Caco-2 (cell line): ENCODE measurements around the gene ITPR3. TPM values are rescaled to one million over a fixed set of nuclear protein-coding genes. Genes with fewer than 3 reads are reported as not detected.

Experiments
- BruUV-seq: library from RNA; stranded (reverse); fragments of 400-500 nt; replicated peaks from 2 replicates; lab custom pipeline; 2021; lab: Mats Ljungman, UMichigan
- CTCF ChIA-PET: fragments of 300-600 bp; sonication (Branson Sonifier 250); formaldehyde crosslinking; loops from one replicate; lab custom pipeline; 2022; ENCODE audit warnings: antibody characterized with exemption; lab: Charles Lee
- POLR2A ChIA-PET: fragments of 300-600 bp; sonication (Branson Sonifier 250); formaldehyde crosslinking; loops from one replicate; lab custom pipeline; 2022; ENCODE audit warnings: antibody characterized with exemption; lab: Charles Lee
- DNase-seq, 2 experiments: peaks; one replicate each; pipeline versions ENCODE4 v3.0.0 to v3.0.0-alpha.2; 2020 to 2022
- H3K27me3 ChIP-seq: replicated peaks from 2 replicates; pipeline ENCODE4 v1.6.0; 2011; ENCODE audit warnings: low read length; ENCODE audit not compliant: control insufficient read depth, insufficient read depth
- H3K36me3 ChIP-seq: 2 replicates; pipeline ENCODE4 v1.5.1; 2011; ENCODE audit warnings: low read length; ENCODE audit not compliant: control insufficient read depth, insufficient read depth
- H3K4me1 ChIP-seq: fragments of 250-450 bp; sonication (Bioruptor Pico); 2 replicates; pipeline ENCODE4 v1.5.1; 2020; ENCODE audit warnings: mild to moderate bottlenecking
- H3K4me3 ChIP-seq: 2 replicates; pipeline ENCODE4 v1.5.1; 2011; ENCODE audit warnings: low read depth, mild to moderate bottlenecking, control low read depth, low read length
- H3K9me3 ChIP-seq: fragments of 250-450 bp; sonication (Bioruptor Pico); 2 replicates; pipeline ENCODE4 v1.5.1; 2020; ENCODE audit warnings: mild to moderate bottlenecking, moderate library complexity
- H3K27ac Mint-ChIP-seq: one replicate; pipeline ENCODE4 v1.8.0; 2022; ENCODE audit warnings: mixed read lengths; ENCODE audit not compliant: unreplicated experiment
- H3K27me3 Mint-ChIP-seq: one replicate; pipeline ENCODE4 v1.8.0; 2022; ENCODE audit warnings: mixed read lengths; ENCODE audit not compliant: insufficient read depth, unreplicated experiment
- H3K36me3 Mint-ChIP-seq: one replicate; pipeline ENCODE4 v1.8.0; 2022; ENCODE audit warnings: mild to moderate bottlenecking, mixed read lengths; ENCODE audit not compliant: insufficient read depth, unreplicated experiment
- H3K4me1 Mint-ChIP-seq: one replicate; pipeline ENCODE4 v1.8.0; 2022; ENCODE audit warnings: low read depth, mixed read lengths; ENCODE audit not compliant: unreplicated experiment
- H3K4me3 Mint-ChIP-seq: one replicate; pipeline ENCODE4 v1.8.0; 2022; ENCODE audit warnings: mild to moderate bottlenecking, moderate library complexity, mixed read lengths; ENCODE audit not compliant: unreplicated experiment
- H3K9me3 Mint-ChIP-seq: one replicate; pipeline ENCODE4 v1.8.0; 2022; ENCODE audit warnings: mixed read lengths; ENCODE audit not compliant: unreplicated experiment
- intact Hi-C: fragments of 100-400 bp; cut with micrococcal nuclease; formaldehyde crosslinking; loops from one replicate; pipeline ENCODE4 v1.10.0; 2022; ENCODE audit not compliant: unreplicated experiment
- total RNA-seq: library from RNA; stranded (reverse); gene quantifications from 2 replicates; pipeline ENCODE4 v1.2.3, GENCODE V29; 2022
- TF ChIP-seq, protein P1 (sequence below), 2 experiments: fragments of 200-600 bp in 1 of 2; IDR thresholded peaks; 1 replicate in 1 of 2; 2 replicates in 1 of 2; pipeline versions ENCODE4 v1.5.1 to v1.8.0; 2011 to 2022; ENCODE audit warnings: antibody characterized with exemption in 1 of 2, control low read depth in 1 of 2, inconsistent platforms in 1 of 2, low read depth in 1 of 2, low read length in 1 of 2, mild to moderate bottlenecking in 1 of 2, moderate library complexity in 1 of 2; ENCODE audit not compliant: insufficient read depth in 1 of 2, severe bottlenecking in 1 of 2, unreplicated experiment in 1 of 2

ITPR3 gene
- total RNA-seq, 1 experiment from 2014 or later: 42.1 TPM

DNA sequence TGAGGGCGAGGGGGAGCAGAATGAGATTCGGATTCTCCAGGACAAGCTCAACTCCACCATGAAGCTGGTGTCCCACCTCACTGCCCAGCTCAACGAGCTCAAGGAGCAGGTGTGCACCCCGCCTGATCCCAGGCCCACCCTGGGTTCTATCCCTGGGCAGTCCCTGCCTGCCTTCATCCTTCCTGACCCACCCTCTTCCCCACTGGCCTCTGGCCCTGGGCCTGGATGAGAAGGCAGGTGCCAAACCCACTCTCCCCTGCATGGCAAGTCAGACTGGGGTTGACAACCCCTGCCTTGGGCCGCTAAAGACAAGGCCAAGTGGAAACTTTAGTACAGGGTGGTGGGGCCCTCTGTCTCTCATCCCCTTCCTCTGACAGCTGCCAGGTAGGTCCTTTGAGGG, 73.9 kb downstream of the ITPR3 start:
- CTCF ChIA-PET: interaction anchor here (1.6 kb wide), 1 partner anchor 105 kb away, joined by 5 read pairs; no protein-coding TSS in a partner anchor
- H3K27me3 ChIP-seq: no peaks in the 10 kb centered on the region
- Mint-ChIP-seq H3K9me3 (no peaks in the 10 kb centered on the region), H3K4me1 (peaks cover 8% of the 10 kb centered on the region), H3K27me3 (no peaks in the 10 kb centered on the region), H3K27ac (no peak overlapping the region), H3K4me3 (no peak overlapping the region), H3K36me3 (peaks cover 71% of the 10 kb centered on the region)
- no TSS peak for BruUV-seq
- no peak for DNase-seq
- no peaks in the 10 kb centered on the region for H3K9me3 ChIP-seq
- TF ChIP-seq, protein P1, sequence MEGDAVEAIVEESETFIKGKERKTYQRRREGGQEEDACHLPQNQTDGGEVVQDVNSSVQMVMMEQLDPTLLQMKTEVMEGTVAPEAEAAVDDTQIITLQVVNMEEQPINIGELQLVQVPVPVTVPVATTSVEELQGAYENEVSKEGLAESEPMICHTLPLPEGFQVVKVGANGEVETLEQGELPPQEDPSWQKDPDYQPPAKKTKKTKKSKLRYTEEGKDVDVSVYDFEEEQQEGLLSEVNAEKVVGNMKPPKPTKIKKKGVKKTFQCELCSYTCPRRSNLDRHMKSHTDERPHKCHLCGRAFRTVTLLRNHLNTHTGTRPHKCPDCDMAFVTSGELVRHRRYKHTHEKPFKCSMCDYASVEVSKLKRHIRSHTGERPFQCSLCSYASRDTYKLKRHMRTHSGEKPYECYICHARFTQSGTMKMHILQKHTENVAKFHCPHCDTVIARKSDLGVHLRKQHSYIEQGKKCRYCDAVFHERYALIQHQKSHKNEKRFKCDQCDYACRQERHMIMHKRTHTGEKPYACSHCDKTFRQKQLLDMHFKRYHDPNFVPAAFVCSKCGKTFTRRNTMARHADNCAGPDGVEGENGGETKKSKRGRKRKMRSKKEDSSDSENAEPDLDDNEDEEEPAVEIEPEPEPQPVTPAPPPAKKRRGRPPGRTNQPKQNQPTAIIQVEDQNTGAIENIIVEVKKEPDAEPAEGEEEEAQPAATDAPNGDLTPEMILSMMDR (IDR thresholded peaks at IDR 0.05; ENCODE audit: insufficient read depth in 1 of 2, low read depth in 1 of 2, low read length in 1 of 2, severe bottlenecking in 1 of 2, unreplicated experiment in 1 of 2): no peak
- H3K4me1 ChIP-seq: peaks cover 8% of the 10 kb centered on the region
- H3K36me3 ChIP-seq: peaks cover 15% of the 10 kb centered on the region
- POLR2A ChIA-PET: no interaction called here
- intact Hi-C loops: no loop called here
- H3K4me3 ChIP-seq: no peak overlapping the region

DNA sequence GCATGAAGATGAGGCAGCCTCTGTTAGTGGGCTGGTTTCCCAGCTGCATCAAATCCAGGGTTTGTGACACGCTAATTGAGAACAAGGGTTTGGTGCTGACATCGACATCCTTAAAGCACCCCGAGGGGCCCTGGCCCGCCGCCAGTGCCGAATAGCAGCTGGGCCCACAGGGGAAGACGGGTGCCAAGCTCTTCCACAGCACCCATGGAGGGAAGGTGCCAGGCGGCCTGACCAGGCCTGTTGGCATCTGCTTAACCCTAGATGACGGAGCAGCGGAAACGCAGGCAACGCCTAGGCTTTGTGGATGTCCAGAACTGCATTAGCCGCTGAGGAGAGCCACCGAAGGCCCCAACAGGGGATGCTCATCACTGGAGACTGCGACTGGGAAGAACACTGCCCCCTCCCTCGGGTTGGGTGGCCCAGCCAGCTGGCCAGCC, 74.3 kb downstream of the ITPR3 start:
- ChIA-PET POLR2A (interaction anchor here (0.5 kb wide), 1 partner anchor 61 kb away, joined by 3 read pairs; no protein-coding TSS in a partner anchor), CTCF (no interaction called here)
- Mint-ChIP-seq H3K36me3 (peaks cover 76% of the 10 kb centered on the region), H3K4me1 (peaks cover 8% of the 10 kb centered on the region), H3K9me3 (no peaks in the 10 kb centered on the region), H3K4me3 (no peak overlapping the region), H3K27ac (no peak overlapping the region), H3K27me3 (no peaks in the 10 kb centered on the region)
- TF ChIP-seq, protein P1 (IDR thresholded peaks at IDR 0.05; ENCODE audit: insufficient read depth in 1 of 2, low read depth in 1 of 2, low read length in 1 of 2, severe bottlenecking in 1 of 2, unreplicated experiment in 1 of 2): no peak
- BruUV-seq: no TSS peak
- Histone ChIP-seq H3K36me3 (peaks cover 16% of the 10 kb centered on the region), H3K4me1 (peaks cover 8% of the 10 kb centered on the region), H3K27me3 (no peaks in the 10 kb centered on the region), H3K9me3 (no peaks in the 10 kb centered on the region), H3K4me3 (no peak overlapping the region)
- DNase-seq: no peak
- intact Hi-C loops: no loop called here

DNA sequence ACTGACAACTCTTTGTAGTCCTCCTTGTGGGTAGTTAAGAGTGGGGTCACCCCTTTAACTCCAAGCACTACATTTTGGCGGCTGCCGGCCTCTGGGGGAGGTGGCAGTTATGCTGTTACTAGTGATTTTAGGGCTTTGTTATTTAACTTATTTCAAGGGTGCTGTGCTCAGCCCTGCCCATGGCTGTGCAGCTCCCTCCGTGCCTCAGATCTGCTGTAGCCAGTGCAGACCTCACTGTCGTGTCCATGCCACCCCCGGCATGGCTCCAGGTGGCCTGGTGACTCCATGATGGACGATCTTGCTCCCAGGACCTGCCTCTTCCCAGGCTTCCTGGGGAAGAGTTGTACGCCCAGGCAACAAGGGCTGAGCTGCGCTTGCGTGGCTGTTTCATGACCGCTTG, 75.0 kb downstream of the ITPR3 start:
- Histone ChIP-seq H3K27me3 (no peaks in the 10 kb centered on the region), H3K36me3 (peaks cover 13% of the 10 kb centered on the region), H3K4me1 (peaks cover 8% of the 10 kb centered on the region), H3K4me3 (no peak overlapping the region), H3K9me3 (no peaks in the 10 kb centered on the region)
- DNase-seq: no peak
- H3K36me3 Mint-ChIP-seq: peaks cover 79% of the 10 kb centered on the region
- no peaks in the 10 kb centered on the region for H3K27me3 Mint-ChIP-seq
- ChIA-PET POLR2A (interaction anchor here (0.5 kb wide), 1 partner anchor 62 kb away, joined by 3 read pairs; no protein-coding TSS in a partner anchor), CTCF (no interaction called here)
- no peak overlapping the region for H3K27ac Mint-ChIP-seq
- BruUV-seq: TSS peak; percentile 57
- TF ChIP-seq, protein P1 (IDR thresholded peaks at IDR 0.05; ENCODE audit: insufficient read depth in 1 of 2, low read depth in 1 of 2, low read length in 1 of 2, severe bottlenecking in 1 of 2, unreplicated experiment in 1 of 2): no peak
- peaks cover 8% of the 10 kb centered on the region for H3K4me1 Mint-ChIP-seq
- intact Hi-C loops: no loop called here
- no peaks in the 10 kb centered on the region for H3K9me3 Mint-ChIP-seq
- no peak overlapping the region for H3K4me3 Mint-ChIP-seq
